HuH-7.5 (cell line): ENCODE results near the gene LRRFIP2.

ENCODE experiments used
- DNase-seq: peaks from one replicate; pipeline ENCODE4 v3.0.0; 2011; ENCODE audit warnings: low spot score

LRRFIP2 gene

DNA sequence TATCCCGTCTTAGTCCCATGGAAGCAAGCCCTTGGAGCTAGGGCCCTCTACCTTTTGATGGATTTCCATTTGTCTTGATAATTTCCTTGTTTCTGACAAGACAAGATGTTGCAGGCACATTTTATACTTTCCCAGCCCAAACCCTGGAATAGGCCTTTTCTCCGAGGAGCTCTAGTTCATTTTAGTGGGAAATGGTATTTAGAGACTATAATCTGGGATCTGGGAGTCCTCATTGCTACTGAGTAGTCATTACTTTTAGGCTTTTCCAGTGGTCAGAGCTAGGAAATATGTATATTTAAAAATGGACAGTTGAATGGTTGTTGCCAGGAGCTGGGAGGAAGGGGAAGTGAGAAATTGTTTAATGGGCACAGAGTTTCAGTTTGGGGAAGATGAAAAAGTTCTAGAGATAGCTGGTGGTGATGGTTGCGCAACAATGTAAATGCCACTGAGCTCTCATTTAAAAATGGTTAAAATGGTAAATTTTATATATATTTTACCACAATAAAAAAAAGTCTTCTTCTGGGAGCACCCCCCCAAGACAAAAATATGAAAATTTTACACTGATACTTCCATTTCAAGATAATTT lies 149.5 kb downstream of the LRRFIP2 start:
- no peak for DNase-seq

GRCh38 chr3:37024092-37024491 lies 150.3 kb downstream of the LRRFIP2 start:
- DNase-seq = no peak

DNA sequence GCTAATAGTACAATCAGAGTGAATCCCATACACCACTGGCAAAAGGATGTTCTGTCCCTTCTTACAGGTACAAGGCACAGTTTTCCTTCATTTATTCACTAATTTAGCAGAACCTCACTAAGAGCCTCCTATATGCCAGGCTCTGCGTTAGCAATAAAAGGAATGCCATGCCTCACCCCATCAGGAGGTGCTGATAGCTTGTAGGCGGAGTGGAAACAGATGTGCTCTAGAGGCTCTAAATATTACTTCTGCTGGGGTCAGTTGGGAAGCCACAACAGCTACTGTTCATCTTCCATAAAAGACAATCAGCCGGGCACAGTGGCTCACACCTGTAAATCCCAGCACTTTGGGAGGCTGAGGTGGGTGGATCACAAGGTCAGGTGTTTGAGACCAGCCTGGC lies 156.7 kb downstream of the LRRFIP2 start:
- DNase-seq = no peak

DNA sequence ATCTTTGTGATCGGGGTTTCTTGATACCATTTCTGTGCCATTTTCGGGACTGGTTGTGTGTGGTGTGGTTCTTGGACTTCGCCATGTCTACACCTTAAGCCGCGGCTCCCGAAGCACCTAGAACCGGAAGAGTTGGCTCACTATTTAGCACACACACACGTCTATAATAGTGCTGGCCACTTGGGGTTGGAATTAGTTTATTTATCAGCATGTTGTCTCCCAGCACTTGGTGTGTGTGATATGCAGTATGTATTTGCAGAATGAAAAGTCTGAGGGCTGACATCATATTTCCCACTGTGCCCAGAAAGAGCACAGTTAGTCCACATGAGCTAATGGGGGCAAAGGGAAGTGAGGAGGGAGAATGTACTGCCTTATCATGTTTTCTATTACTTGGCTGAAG lies 157.5 kb downstream of the LRRFIP2 start:
- DNase-seq = no peak

- DNase-seq = no peak
These were observed 158.7 kb downstream of the LRRFIP2 start for GRCh38 chr3:37015642-37016041.

DNA sequence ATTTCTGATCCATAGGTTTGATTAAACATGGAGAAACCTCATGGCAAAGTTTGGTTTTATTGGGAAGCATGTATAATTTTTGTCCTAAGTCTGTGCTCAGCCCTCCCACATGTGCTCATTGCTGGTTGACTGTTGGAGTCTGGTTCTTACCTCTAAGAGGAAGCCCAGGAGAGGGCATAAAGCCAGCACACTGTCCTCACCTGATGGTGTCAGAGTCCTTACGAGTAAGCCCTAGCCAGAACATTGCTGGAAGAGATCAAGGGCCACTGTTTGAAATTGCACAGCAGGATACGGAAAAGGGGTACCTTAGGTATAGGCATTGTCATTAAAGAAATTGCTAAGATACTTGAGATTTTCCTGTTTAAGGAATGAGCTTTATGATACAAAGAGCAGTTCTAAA lies 159.8 kb downstream of the LRRFIP2 start:
- no peak for DNase-seq
